Naive thymus-derived CD4-positive, alpha-beta T cell (primary cell): Measurements from ENCODE around the gene EFHD2. TPM values are rescaled to one million over a fixed set of nuclear protein-coding genes. Genes with fewer than 3 reads are reported as not detected.

Experiments
- ATAC-seq: fragments of 150-1000 bp; cut with Tn5 transposase; 2 replicates; pipeline ENCODE4 v1.10.0; 2021; ENCODE audit warnings: mild to moderate bottlenecking, moderate library complexity
- CTCF ChIA-PET: fragments of 350-600 bp; sonication (Branson Sonifier 250); formaldehyde crosslinking; loops from one replicate; lab custom pipeline; 2021; ENCODE audit warnings: antibody characterized with exemption; lab: Charles Lee
- POLR2A ChIA-PET: fragments of 350-600 bp; sonication (Branson Sonifier 250); formaldehyde crosslinking; loops from one replicate; lab custom pipeline; 2021; ENCODE audit warnings: antibody characterized with exemption, inconsistent platforms; lab: Charles Lee
- DNase-seq, 9 donors: peaks; one replicate each; pipeline versions ENCODE4 v3.0.0 to v3.0.0-alpha.2; 2020 to 2022; ENCODE audit warnings: mixed read lengths in 1 of 9
- H3K27ac ChIP-seq: one replicate; pipeline ENCODE4 v1.7.0; 2013; ENCODE audit warnings: mild to moderate bottlenecking, low read depth, low read length, moderate library complexity
- H3K27me3 ChIP-seq, 2 donors: one replicate each; pipeline ENCODE4 v1.7.0; 2013; ENCODE audit warnings: low read length in 2 of 2, mild to moderate bottlenecking in 2 of 2, moderate library complexity in 2 of 2; ENCODE audit not compliant: control insufficient read depth in 2 of 2, insufficient read depth in 2 of 2
- H3K36me3 ChIP-seq, 3 experiments: 1 replicate in 2 of 3; 2 replicates in 1 of 3; pipeline ENCODE4 v1.7.0; 2013; ENCODE audit warnings: low read length in 3 of 3, mild to moderate bottlenecking in 3 of 3, moderate library complexity in 1 of 3; ENCODE audit not compliant: insufficient read depth in 3 of 3, control insufficient read depth in 2 of 3
- H3K4me1 ChIP-seq, 2 donors: one replicate each; pipeline ENCODE4 v1.7.0; 2013; ENCODE audit warnings: low read length in 2 of 2, mild to moderate bottlenecking in 2 of 2, moderate library complexity in 1 of 2; ENCODE audit not compliant: control insufficient read depth in 2 of 2, insufficient read depth in 2 of 2
- H3K4me3 ChIP-seq: 2 replicates; pipeline ENCODE4 v1.7.0; 2013; ENCODE audit warnings: mild to moderate bottlenecking, low read length
- H3K9me3 ChIP-seq, 3 experiments: 1 replicate in 2 of 3; 2 replicates in 1 of 3; pipeline ENCODE4 v1.7.0; 2013; ENCODE audit warnings: low read length in 3 of 3; ENCODE audit not compliant: control insufficient read depth in 2 of 3
- H3K27ac Mint-ChIP-seq, 9 donors: one replicate each; pipeline ENCODE4 v1.8.0; 2020 to 2022; ENCODE audit warnings: mixed read lengths in 9 of 9, mild to moderate bottlenecking in 8 of 9, moderate library complexity in 5 of 9, inconsistent platforms in 2 of 9
- H3K27me3 Mint-ChIP-seq, 5 donors: one replicate each; pipeline ENCODE4 v1.8.0; 2021 to 2022; ENCODE audit warnings: mixed read lengths in 5 of 5, mild to moderate bottlenecking in 1 of 5
- H3K36me3 Mint-ChIP-seq, 5 donors: one replicate each; pipeline ENCODE4 v1.8.0; 2020 to 2022; ENCODE audit warnings: mixed read lengths in 5 of 5, mild to moderate bottlenecking in 3 of 5, inconsistent platforms in 1 of 5
- H3K4me1 Mint-ChIP-seq, 7 donors: one replicate each; pipeline ENCODE4 v1.8.0; 2020 to 2022; ENCODE audit warnings: mixed read lengths in 7 of 7, mild to moderate bottlenecking in 3 of 7, inconsistent platforms in 1 of 7
- H3K4me3 Mint-ChIP-seq, 10 donors: one replicate each; pipeline ENCODE4 v1.8.0; 2020 to 2022; ENCODE audit warnings: mild to moderate bottlenecking in 10 of 10, mixed read lengths in 10 of 10, moderate library complexity in 6 of 10, inconsistent platforms in 2 of 10
- H3K9me3 Mint-ChIP-seq, 11 donors: one replicate each; pipeline ENCODE4 v1.8.0; 2020 to 2022; ENCODE audit warnings: mixed read lengths in 11 of 11, mild to moderate bottlenecking in 4 of 11, inconsistent platforms in 1 of 11, moderate library complexity in 1 of 11
- intact Hi-C, 2 donors: fragments of 100-400 bp; cut with micrococcal nuclease; formaldehyde crosslinking; loops; one replicate each; pipeline ENCODE4 v1.15.1; 2023
- polyA plus RNA-seq, 2 donors: library from polyadenylated mRNA; unstranded; fragments of 300-500 nt; fragmentation: Illumina TruSeq; gene quantifications; one replicate each; pipeline ENCODE4 v1.2.3, GENCODE V29; 2021
- total RNA-seq, 6 experiments: library from RNA in 5 of 6; stranded (reverse) in 5 of 6; gene quantifications; 1 replicate in 5 of 6; 2 replicates in 1 of 6; pipeline ENCODE4 v1.2.3 and lab custom pipeline; 2021 to 2026

The EFHD2 gene
- total and polyA plus RNA-seq, 7 experiments from 2014 or later, result 21.0 to 258 (median 32.0) TPM

DNA sequence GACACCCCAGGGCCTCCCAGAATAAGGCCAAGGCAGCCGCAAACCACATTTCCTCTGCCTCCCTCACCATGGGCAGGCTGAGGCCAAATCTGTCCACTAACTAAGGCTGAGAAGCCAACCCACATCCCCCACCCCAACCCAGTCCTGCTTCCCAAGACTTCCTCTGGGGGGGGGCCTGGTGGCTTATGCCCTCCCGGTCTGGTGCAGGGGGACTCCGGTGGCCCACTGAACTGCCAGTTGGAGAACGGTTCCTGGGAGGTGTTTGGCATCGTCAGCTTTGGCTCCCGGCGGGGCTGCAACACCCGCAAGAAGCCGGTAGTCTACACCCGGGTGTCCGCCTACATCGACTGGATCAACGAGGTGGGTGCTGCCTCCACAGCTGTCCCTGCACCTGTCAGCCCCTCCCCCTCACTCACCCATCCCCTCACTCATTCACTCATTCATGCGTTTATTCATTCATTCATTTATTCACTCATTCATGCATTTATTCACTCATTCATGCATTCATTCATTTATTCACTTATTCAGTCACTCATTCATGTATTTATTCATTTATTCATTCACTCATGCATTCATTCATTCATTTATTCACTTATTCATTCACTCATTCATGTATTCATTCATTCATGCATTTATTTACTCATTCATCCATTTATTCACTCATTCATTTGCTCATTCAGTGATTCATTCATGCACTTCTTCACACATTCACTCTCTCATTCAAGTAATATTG is 35.9 kb downstream of the EFHD2 start:
- Mint-ChIP-seq H3K27ac (no peak overlapping the region), H3K4me1 (peaks cover 0 to 5% (median 3%) of the 10 kb centered on the region in 7 donors), H3K4me3 (no peak overlapping the region), H3K9me3 (no peaks in the 10 kb centered on the region), H3K27me3 (peaks cover 6 to 18% (median 10%) of the 10 kb centered on the region in 5 donors), H3K36me3 (no peaks in the 10 kb centered on the region)
- ATAC-seq, result no peak
- no peak overlapping the region for H3K27ac ChIP-seq
- no peaks in the 10 kb centered on the region for H3K36me3 ChIP-seq
- H3K27me3 ChIP-seq, result no peaks in the 10 kb centered on the region
- no peak for DNase-seq
- ChIA-PET POLR2A (no interaction called here), CTCF (no interaction called here)
- no peaks in the 10 kb centered on the region for H3K4me1 ChIP-seq
- intact Hi-C loops, result no loop called here
- H3K4me3 ChIP-seq, result no peak overlapping the region
- H3K9me3 ChIP-seq, result no peaks in the 10 kb centered on the region

DNA sequence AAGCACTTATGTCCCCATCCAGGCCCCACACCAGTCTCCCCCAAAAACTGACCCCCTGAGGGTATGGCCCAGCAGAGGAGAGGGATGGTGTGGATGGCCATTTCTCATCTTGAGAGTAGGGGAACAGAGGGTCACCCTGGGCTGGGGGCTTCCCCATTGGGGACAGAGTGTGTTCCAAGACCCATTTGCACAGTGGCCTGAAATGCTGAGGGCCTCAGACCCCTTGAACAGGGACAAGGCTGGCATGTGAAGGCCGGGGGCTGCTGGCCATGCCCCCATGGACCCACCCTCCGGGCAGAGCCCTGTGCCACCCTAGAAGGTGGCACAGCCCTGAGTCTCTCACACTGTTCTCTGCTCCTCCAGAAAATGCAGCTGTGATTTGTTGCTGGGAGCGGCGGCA is 36.5 kb downstream of the EFHD2 start:
- no peak overlapping the region for H3K27ac Mint-ChIP-seq

DNA sequence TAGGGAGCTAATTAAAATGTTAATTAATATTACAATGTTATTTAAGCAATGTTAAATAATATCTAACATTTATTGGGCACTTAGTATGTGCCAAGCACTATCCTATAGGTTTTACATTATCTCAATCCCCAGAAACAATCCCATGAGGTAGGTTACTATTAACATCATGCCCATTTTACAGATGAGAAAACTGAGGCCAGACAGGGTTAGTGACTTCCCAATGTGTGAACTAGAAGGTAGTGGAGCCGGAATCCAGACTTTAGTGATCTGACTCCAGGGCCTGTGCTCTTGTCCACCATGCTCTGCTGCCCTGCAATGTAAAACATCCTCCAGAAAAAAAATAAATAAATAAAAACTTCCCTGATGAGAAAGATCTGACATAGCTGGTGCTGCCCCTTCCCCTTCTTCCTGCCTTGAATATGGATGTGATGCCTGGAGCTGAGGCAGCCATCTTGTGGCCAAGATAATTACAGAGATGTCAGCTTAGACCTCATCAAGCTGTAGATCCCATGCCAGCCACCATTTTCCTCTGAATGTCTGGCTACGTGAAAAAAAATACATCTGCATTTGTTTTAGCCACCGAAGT is 39.3 kb downstream of the EFHD2 start:
- peaks cover 6 to 13% (median 10%) of the 10 kb centered on the region in 5 donors for H3K27me3 Mint-ChIP-seq
- POLR2A ChIA-PET, result no interaction called here

More for the DNA sequence above, 36.5 kb downstream of the EFHD2 start:
- no peaks in the 10 kb centered on the region for H3K36me3 ChIP-seq
- ATAC-seq, result no peak
- intact Hi-C loops, result no loop called here
- POLR2A ChIA-PET, result no interaction called here
- no peaks in the 10 kb centered on the region for H3K9me3 ChIP-seq
- Mint-ChIP-seq H3K4me3 (no peak overlapping the region), H3K4me1 (peaks cover 0 to 5% (median 3%) of the 10 kb centered on the region in 7 donors), H3K9me3 (peaks cover 0 to 4% (median 0%) of the 10 kb centered on the region in 11 donors), H3K27me3 (peaks cover 6 to 18% (median 10%) of the 10 kb centered on the region in 5 donors), H3K36me3 (no peaks in the 10 kb centered on the region)
- no peak overlapping the region for H3K4me3 ChIP-seq
- no peaks in the 10 kb centered on the region for H3K27me3 ChIP-seq
- H3K27ac ChIP-seq, result no peak overlapping the region
- no peak for DNase-seq
- H3K4me1 ChIP-seq, result no peaks in the 10 kb centered on the region
- CTCF ChIA-PET, result no interaction called here

DNA sequence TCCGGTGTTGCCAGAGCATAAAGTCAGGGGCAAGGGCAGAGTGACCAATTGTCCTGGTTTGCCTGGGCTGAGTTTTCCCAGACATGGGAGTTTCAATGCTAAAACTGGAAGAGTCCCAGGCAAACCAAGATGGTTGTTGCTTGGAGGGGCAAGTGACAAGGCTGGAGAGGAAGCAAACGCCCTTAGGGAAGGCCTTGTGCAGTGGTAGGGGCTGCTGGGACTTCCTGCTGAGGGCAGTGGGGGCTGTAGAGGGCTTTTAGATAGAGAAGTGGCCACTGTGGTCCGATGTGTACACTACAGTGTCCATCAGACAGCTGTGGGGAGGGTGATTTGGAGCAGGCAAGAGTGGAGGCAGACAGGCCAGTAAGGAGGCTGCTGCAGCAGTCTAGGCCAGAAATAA is 39.9 kb downstream of the EFHD2 start:
- H3K4me1 Mint-ChIP-seq, result peaks cover 0 to 5% (median 3%) of the 10 kb centered on the region in 7 donors
- no peak for DNase-seq
- intact Hi-C loops, result no loop called here
- H3K27me3 Mint-ChIP-seq, result peaks cover 6 to 13% (median 10%) of the 10 kb centered on the region in 5 donors
- no peaks in the 10 kb centered on the region for H3K4me1 ChIP-seq
- ATAC-seq, result no peak
- H3K9me3 ChIP-seq, result no peaks in the 10 kb centered on the region
- H3K36me3 ChIP-seq, result no peaks in the 10 kb centered on the region
- H3K4me3 ChIP-seq, result no peak overlapping the region
- H3K27me3 ChIP-seq, result no peaks in the 10 kb centered on the region
- H3K4me3 Mint-ChIP-seq, result no peak overlapping the region
- peaks cover 0 to 4% (median 0%) of the 10 kb centered on the region in 11 donors for H3K9me3 Mint-ChIP-seq
- H3K27ac Mint-ChIP-seq, result peak overlapping the region in 1 of 9 donors; percentile 2
- H3K27ac ChIP-seq, result no peak overlapping the region
- no peaks in the 10 kb centered on the region for H3K36me3 Mint-ChIP-seq
- ChIA-PET CTCF (interaction anchor here (1.5 kb wide), 1 partner anchor 126 kb away, joined by 3 read pairs; no protein-coding TSS in a partner anchor), POLR2A (no interaction called here)

More for the DNA sequence above, 39.3 kb downstream of the EFHD2 start:
- ATAC-seq (no peak), DNase-seq (no peak)
- H3K4me3 ChIP-seq, result no peak overlapping the region
- Mint-ChIP-seq H3K4me3 (no peak overlapping the region), H3K27ac (no peak overlapping the region), H3K9me3 (peaks cover 0 to 4% (median 0%) of the 10 kb centered on the region in 11 donors), H3K4me1 (peaks cover 0 to 5% (median 3%) of the 10 kb centered on the region in 7 donors), H3K36me3 (no peaks in the 10 kb centered on the region)
- intact Hi-C loops, result no loop called here
- H3K27ac ChIP-seq, result no peak overlapping the region
- CTCF ChIA-PET, result interaction anchor here (1.5 kb wide), 1 partner anchor 126 kb away, joined by 3 read pairs; no protein-coding TSS in a partner anchor
- no peaks in the 10 kb centered on the region for H3K27me3 ChIP-seq
- H3K9me3 ChIP-seq, result no peaks in the 10 kb centered on the region
- H3K36me3 ChIP-seq, result no peaks in the 10 kb centered on the region
- no peaks in the 10 kb centered on the region for H3K4me1 ChIP-seq

DNA sequence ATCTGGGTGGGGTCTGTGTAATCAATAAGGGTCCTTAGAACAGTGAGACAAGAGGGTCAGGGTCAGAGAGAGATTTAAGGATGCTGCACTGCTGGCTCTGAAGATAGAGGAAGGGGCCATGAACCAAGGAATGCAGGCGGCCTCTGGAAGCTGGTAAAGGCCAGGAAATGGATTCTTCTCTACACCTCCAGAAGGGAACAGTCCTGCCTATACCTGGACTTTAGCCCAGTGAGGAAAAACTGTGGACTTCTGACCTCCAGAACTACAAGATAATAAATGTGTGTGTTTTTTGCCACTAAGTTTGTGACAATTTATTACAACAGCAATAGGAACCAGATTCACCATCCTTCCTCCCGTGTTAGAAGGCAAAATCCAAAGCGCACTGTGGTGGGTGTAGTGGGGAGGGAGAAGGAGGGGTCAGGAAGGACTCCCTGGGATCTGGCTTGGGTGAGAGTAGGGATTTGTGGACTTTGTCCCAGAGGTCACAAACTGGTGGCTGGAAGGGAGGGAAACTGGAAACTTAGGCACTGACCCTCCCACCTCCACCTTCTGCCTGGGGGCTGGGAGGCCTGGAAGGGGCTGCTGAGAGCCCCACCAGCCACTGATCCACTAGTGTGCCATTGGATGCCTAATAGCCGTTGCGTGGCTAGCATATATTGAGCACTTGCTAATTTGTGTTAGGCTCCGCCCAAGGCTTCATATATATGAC is 41.5 kb downstream of the EFHD2 start:
- Histone ChIP-seq H3K4me1 (no peaks in the 10 kb centered on the region), H3K27ac (no peak overlapping the region), H3K9me3 (no peaks in the 10 kb centered on the region), H3K27me3 (no peaks in the 10 kb centered on the region), H3K36me3 (no peaks in the 10 kb centered on the region), H3K4me3 (no peak overlapping the region)
- H3K4me3 Mint-ChIP-seq, result no peak overlapping the region
- POLR2A ChIA-PET, result no interaction called here
- no peaks in the 10 kb centered on the region for H3K4me1 Mint-ChIP-seq
- no peak for DNase-seq
- CTCF ChIA-PET, result no interaction called here
- H3K9me3 Mint-ChIP-seq, result peaks cover 0 to 4% (median 0%) of the 10 kb centered on the region in 11 donors
- H3K36me3 Mint-ChIP-seq, result no peaks in the 10 kb centered on the region
- ATAC-seq, result no peak
- H3K27me3 Mint-ChIP-seq, result peaks cover 0 to 9% (median 4%) of the 10 kb centered on the region in 5 donors
- intact Hi-C loops, result no loop called here
- H3K27ac Mint-ChIP-seq, result no peak overlapping the region

DNA sequence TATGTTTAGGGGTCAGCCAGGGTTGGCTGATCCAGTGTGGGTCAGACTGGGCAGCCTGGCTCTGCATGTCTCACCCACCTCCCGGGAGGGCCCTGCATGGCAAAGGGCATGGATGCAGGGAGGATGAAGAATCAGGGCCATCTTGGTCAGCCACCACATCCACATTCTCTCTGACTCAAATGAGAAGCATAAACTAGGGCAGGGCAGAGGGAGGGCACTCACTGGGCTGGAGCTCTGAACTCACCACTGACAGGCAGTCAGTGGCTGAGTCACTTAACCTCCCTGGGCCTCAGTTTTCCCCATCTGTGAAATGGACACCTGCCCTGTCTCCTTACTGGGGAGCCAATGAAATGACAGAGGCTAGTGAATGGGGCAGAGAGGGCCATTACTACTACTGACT is 42.5 kb downstream of the EFHD2 start:
- peaks cover 0 to 4% (median 0%) of the 10 kb centered on the region in 11 donors for H3K9me3 Mint-ChIP-seq
- no peaks in the 10 kb centered on the region for H3K4me1 Mint-ChIP-seq
- H3K27me3 Mint-ChIP-seq, result peaks cover 0 to 7% (median 2%) of the 10 kb centered on the region in 5 donors
- H3K36me3 Mint-ChIP-seq, result no peaks in the 10 kb centered on the region
- no peaks in the 10 kb centered on the region for H3K36me3 ChIP-seq
- ChIA-PET POLR2A (no interaction called here), CTCF (no interaction called here)
- no peaks in the 10 kb centered on the region for H3K27me3 ChIP-seq
- no peaks in the 10 kb centered on the region for H3K9me3 ChIP-seq
- no peak overlapping the region for H3K4me3 Mint-ChIP-seq
- intact Hi-C loops, result no loop called here
- no peak overlapping the region for H3K4me3 ChIP-seq
- ATAC-seq (no peak), DNase-seq (no peak)
- no peak overlapping the region for H3K27ac ChIP-seq
- no peak overlapping the region for H3K27ac Mint-ChIP-seq
- H3K4me1 ChIP-seq, result no peaks in the 10 kb centered on the region
